ENCODE data around the gene ZFAND2A.

- TF ChIP-seq CTCF (conservative IDR thresholded peaks at IDR 0.05), result no peak
- no peak for TF ChIP-seq EZH2 (IDR thresholded peaks at IDR 0.05; ENCODE audit: low read depth)
These were observed 30.6 kb downstream of the ZFAND2A start for GRCh38 chr7:1129431-1129830.

Measured in PC-9 (cell line).